CD4-positive, alpha-beta T cell (primary cell): ENCODE measurements around the gene TRAF5. TPM values are rescaled to one million over a fixed set of nuclear protein-coding genes. Genes with fewer than 3 reads are reported as not detected.
"Not testable (repeated sequence)": the region's sequence is repeated elsewhere in the genome, so short reads cannot be mapped to it uniquely, and the experiment has no call there.

Experiments
- ATAC-seq: fragments of 200-7000 bp; cut with Tn5 transposase; one replicate; pipeline ENCODE4 v1.10.0; 2022; ENCODE audit warnings: mild to moderate bottlenecking; ENCODE audit not compliant: poor library complexity
- CTCF ChIA-PET: fragments of 350-600 bp; sonication (Branson Sonifier 250); formaldehyde crosslinking; loops from one replicate; lab custom pipeline; 2021; ENCODE audit warnings: antibody characterized with exemption, inconsistent platforms; lab: Charles Lee
- POLR2A ChIA-PET: fragments of 350-600 bp; sonication (Branson Sonifier 250); formaldehyde crosslinking; loops from one replicate; lab custom pipeline; 2021; ENCODE audit warnings: antibody characterized with exemption, inconsistent platforms; lab: Charles Lee
- DNase-seq, 14 experiments: peaks; one replicate each; pipeline ENCODE4 v3.0.0-alpha.2; 2013 to 2020; ENCODE audit warnings: mixed read lengths in 2 of 14
- H3K27ac ChIP-seq, 2 donors: one replicate each; pipeline versions ENCODE4 v1.5.1 to v1.7.0; 2013; ENCODE audit warnings: low read length in 2 of 2, low read depth in 1 of 2, mild to moderate bottlenecking in 1 of 2
- H3K27me3 ChIP-seq, 2 experiments: 1 replicate in 1 of 2; 2 replicates in 1 of 2; pipeline versions ENCODE4 v1.6.1 to v1.7.0; 2013; ENCODE audit warnings: low read length in 2 of 2, control low read depth in 1 of 2, mild to moderate bottlenecking in 1 of 2, moderate library complexity in 1 of 2; ENCODE audit not compliant: insufficient read depth in 2 of 2, control insufficient read depth in 1 of 2
- H3K36me3 ChIP-seq: one replicate; pipeline ENCODE4 v1.6.1; 2013; ENCODE audit warnings: low read length, control low read depth; ENCODE audit not compliant: insufficient read depth
- H3K4me1 ChIP-seq: one replicate; pipeline ENCODE4 v1.6.1; 2013; ENCODE audit warnings: low read length, control low read depth; ENCODE audit not compliant: insufficient read depth
- H3K4me3 ChIP-seq: one replicate; pipeline ENCODE4 v1.5.1; 2013; ENCODE audit warnings: mild to moderate bottlenecking, low read length, moderate library complexity
- H3K9me3 ChIP-seq, 2 experiments: 1 replicate in 1 of 2; 2 replicates in 1 of 2; pipeline versions ENCODE4 v1.6.1 to v1.7.0; 2013; ENCODE audit warnings: low read length in 2 of 2, mild to moderate bottlenecking in 2 of 2, control low read depth in 1 of 2, moderate library complexity in 1 of 2; ENCODE audit not compliant: control insufficient read depth in 1 of 2, insufficient read depth in 1 of 2
- H3K27ac Mint-ChIP-seq: one replicate; pipeline ENCODE4 v1.8.0; 2020; ENCODE audit warnings: mixed read lengths
- H3K27me3 Mint-ChIP-seq: one replicate; pipeline ENCODE4 v1.8.0; 2021; ENCODE audit warnings: mixed read lengths
- H3K36me3 Mint-ChIP-seq: one replicate; pipeline ENCODE4 v1.8.0; 2021; ENCODE audit warnings: low read depth, mixed read lengths
- H3K4me1 Mint-ChIP-seq: one replicate; pipeline ENCODE4 v1.8.0; 2021; ENCODE audit warnings: low read depth, mixed read lengths
- H3K4me3 Mint-ChIP-seq: one replicate; pipeline ENCODE4 v1.8.0; 2020; ENCODE audit warnings: mild to moderate bottlenecking, mixed read lengths
- H3K9me3 Mint-ChIP-seq: one replicate; pipeline ENCODE4 v1.8.0; 2020; ENCODE audit warnings: mixed read lengths
- CTCF ChIP-seq: fragments of 200-600 bp; IDR thresholded peaks from one replicate; pipeline ENCODE4 v1.8.0; 2022; ENCODE audit warnings: antibody characterized with exemption, mild to moderate bottlenecking
- intact Hi-C, 2 experiments: fragments of 100-400 bp; cut with DNase I in 1 of 2; cut with micrococcal nuclease in 1 of 2; formaldehyde crosslinking; loops; one replicate each; pipeline versions ENCODE4 v1.15.1 to v1.9.0; 2023 to 2025; cut with DNase I, micrococcal nuclease
- total RNA-seq, 174 experiments: library from RNA in 2 of 174; stranded (reverse) in 2 of 174; gene quantifications; one replicate each; pipeline ENCODE4 v1.2.3 and lab custom pipeline; 2021 to 2026

Gene TRAF5
- total RNA-seq, 2 experiments from 2014 or later: 21.9 to 23.2 TPM

DNA sequence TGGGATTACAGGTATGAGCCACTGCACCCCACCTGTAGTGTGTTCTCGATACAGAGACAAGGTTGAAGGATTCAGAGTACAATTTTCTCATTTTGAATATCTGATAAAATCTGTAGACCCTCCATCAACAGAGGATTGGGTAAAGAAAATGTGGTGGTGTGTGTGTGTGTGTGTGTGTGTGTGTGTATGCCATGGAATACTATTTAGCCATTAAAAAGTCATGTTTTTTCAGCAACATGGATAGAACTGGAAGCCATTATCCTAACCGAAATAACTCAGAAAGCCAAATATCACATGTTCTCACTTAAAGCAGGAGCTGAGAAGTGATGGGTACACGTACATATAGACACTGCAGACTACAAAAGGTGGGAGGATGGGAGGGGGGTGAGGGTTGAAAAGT is 57.9 kb downstream of the TRAF5 start:
- POLR2A ChIA-PET: no interaction called here

DNA sequence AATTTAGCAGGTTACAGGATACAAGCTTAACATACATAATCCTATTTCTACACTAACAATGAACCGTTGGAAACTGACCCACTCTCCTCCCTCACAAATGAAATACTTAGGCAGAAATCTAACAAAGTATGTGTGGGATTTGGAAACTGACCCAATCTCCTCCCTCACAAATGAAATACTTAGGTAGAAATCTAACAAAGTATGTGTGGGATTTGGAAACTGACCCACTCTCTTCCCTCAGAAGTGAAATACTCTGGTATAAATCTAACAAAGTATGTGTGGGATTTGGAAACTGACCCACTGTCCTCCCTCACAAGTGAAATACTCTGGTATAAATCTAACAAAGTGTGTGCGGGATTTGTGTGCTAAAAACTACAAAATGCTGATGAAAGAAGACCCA is 60.3 kb downstream of the TRAF5 start:
- H3K4me1 Mint-ChIP-seq: peaks cover 18% of the 10 kb centered on the region
- H3K36me3 Mint-ChIP-seq: peaks cover 9% of the 10 kb centered on the region
- DNase-seq (no peak), ATAC-seq (no peak)
- H3K27me3 Mint-ChIP-seq: no peaks in the 10 kb centered on the region
- intact Hi-C loops: no loop called here
- H3K9me3 Mint-ChIP-seq: no peaks in the 10 kb centered on the region
- TF ChIP-seq CTCF: no peak
- H3K27me3 ChIP-seq: no peaks in the 10 kb centered on the region
- no peaks in the 10 kb centered on the region for H3K36me3 ChIP-seq
- H3K27ac ChIP-seq: no peak overlapping the region
- H3K4me3 ChIP-seq: no peak overlapping the region
- H3K4me3 Mint-ChIP-seq: no peak overlapping the region
- POLR2A ChIA-PET: no interaction called here
- CTCF ChIA-PET: interaction anchor here (1.0 kb wide), 2 partner anchors 10 to 63 kb away, joined by 3 to 5 read pairs; no protein-coding TSS in a partner anchor
- H3K9me3 ChIP-seq: no peaks in the 10 kb centered on the region
- H3K27ac Mint-ChIP-seq: no peak overlapping the region
- peaks cover 8% of the 10 kb centered on the region for H3K4me1 ChIP-seq

More for the DNA sequence above, 57.9 kb downstream of the TRAF5 start:
- no peak overlapping the region for H3K4me3 Mint-ChIP-seq
- Histone ChIP-seq H3K9me3 (no peaks in the 10 kb centered on the region), H3K4me1 (peaks cover 8% of the 10 kb centered on the region), H3K36me3 (no peaks in the 10 kb centered on the region), H3K27ac (no peak overlapping the region), H3K27me3 (no peaks in the 10 kb centered on the region), H3K4me3 (no peak overlapping the region)
- H3K27ac Mint-ChIP-seq: no peak overlapping the region
- no peaks in the 10 kb centered on the region for H3K27me3 Mint-ChIP-seq
- ATAC-seq (no peak), DNase-seq (no peak)
- TF ChIP-seq CTCF: no peak
- intact Hi-C loops: loop anchor here in 1 of 2 experiments (5.0 kb wide), 1 partner anchor 127 kb away; the partner anchor contains the start of gene RCOR3
- CTCF ChIA-PET: interaction anchor here (1.3 kb wide), 1 partner anchor 92 kb away, joined by 3 read pairs; no protein-coding TSS in a partner anchor
- no peaks in the 10 kb centered on the region for H3K9me3 Mint-ChIP-seq
- peaks cover 34% of the 10 kb centered on the region for H3K4me1 Mint-ChIP-seq
- peaks cover 9% of the 10 kb centered on the region for H3K36me3 Mint-ChIP-seq

DNA sequence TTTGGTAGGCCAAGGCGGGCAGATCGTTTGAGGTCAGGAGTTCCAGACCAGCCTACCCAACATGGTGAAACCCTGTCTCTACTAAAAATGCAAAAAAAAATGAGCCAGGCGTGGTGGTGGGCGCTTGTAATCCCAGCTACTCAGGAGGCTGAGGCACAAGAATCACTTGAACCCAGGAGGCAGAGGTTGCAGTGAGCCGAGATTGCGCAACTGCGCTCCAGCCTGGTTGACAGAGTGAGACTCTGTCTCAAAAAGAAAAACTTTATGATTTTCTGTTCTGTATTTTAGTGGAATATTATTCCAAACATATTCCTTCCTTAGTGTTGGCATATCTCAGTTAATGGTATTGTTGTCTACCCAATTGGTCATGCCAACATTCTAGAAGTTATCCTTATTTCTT is 64.2 kb downstream of the TRAF5 start:
- H3K9me3 ChIP-seq, H3K27me3 Mint-ChIP-seq, H3K36me3 ChIP-seq, H3K4me3 ChIP-seq, H3K27ac ChIP-seq, POLR2A ChIA-PET, H3K9me3 Mint-ChIP-seq, H3K27me3 ChIP-seq, H3K4me1 ChIP-seq, intact Hi-C loops, H3K4me1 Mint-ChIP-seq, CTCF ChIA-PET, H3K4me3 Mint-ChIP-seq, DNase-seq, ATAC-seq, H3K27ac Mint-ChIP-seq: not testable (repeated sequence)
- peaks cover 13% of the 10 kb centered on the region for H3K36me3 Mint-ChIP-seq

DNA sequence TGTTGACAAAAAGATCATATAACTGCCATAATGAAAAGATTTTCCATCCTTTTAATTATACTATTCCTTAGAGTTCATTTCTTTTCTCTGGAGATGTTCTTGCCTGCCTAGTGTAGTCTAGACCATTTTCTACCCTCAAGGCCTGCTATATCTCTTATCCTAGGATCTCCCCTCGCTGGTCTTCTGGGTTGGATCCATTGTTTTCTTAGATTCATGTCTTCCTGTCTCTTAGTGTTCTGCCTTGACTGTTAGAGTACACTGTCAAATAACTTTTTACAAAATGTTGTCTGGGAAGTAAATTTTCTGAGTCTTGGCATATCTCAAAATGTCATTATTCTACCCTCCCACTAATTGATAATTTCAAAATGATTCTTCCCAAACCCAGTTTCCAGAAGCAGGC is 66.6 kb downstream of the TRAF5 start:
- DNase-seq: no peak
- no peaks in the 10 kb centered on the region for H3K9me3 Mint-ChIP-seq
- TF ChIP-seq CTCF: no peak
- H3K4me3 ChIP-seq: no peak overlapping the region
- CTCF ChIA-PET: no interaction called here
- H3K4me1 ChIP-seq: no peaks in the 10 kb centered on the region
- no peak overlapping the region for H3K4me3 Mint-ChIP-seq
- ATAC-seq: no peak
- POLR2A ChIA-PET: no interaction called here
- no peaks in the 10 kb centered on the region for H3K4me1 Mint-ChIP-seq
- no peaks in the 10 kb centered on the region for H3K9me3 ChIP-seq
- no peak overlapping the region for H3K27ac ChIP-seq
- H3K27ac Mint-ChIP-seq: no peak overlapping the region
- no peaks in the 10 kb centered on the region for H3K27me3 ChIP-seq
- peaks cover 13% of the 10 kb centered on the region for H3K36me3 Mint-ChIP-seq
- H3K36me3 ChIP-seq: no peaks in the 10 kb centered on the region
- no peaks in the 10 kb centered on the region for H3K27me3 Mint-ChIP-seq
- intact Hi-C loops: no loop called here

- H3K27me3 ChIP-seq, H3K27ac Mint-ChIP-seq, POLR2A ChIA-PET, H3K4me3 Mint-ChIP-seq, H3K9me3 Mint-ChIP-seq, H3K4me3 ChIP-seq, H3K9me3 ChIP-seq, H3K36me3 ChIP-seq, H3K4me1 ChIP-seq, H3K4me1 Mint-ChIP-seq, H3K27me3 Mint-ChIP-seq, ATAC-seq, H3K27ac ChIP-seq, intact Hi-C loops, DNase-seq, CTCF ChIA-PET: not testable (repeated sequence)
- H3K36me3 Mint-ChIP-seq: peaks cover 30% of the 10 kb centered on the region
These were observed 71.8 kb downstream of the TRAF5 start for GRCh38 chr1:211398266-211398930.
